GM21381 (cell line): ENCODE results near the gene UNC5C.

ENCODE experiments used
- ATAC-seq: cut with Tn5 transposase; IDR thresholded peaks from one replicate; pipeline ENCODE4 v1.9.1; 2021; ENCODE audit warnings: mild to moderate bottlenecking, moderate library complexity; ENCODE audit not compliant: unreplicated experiment

Gene UNC5C

DNA sequence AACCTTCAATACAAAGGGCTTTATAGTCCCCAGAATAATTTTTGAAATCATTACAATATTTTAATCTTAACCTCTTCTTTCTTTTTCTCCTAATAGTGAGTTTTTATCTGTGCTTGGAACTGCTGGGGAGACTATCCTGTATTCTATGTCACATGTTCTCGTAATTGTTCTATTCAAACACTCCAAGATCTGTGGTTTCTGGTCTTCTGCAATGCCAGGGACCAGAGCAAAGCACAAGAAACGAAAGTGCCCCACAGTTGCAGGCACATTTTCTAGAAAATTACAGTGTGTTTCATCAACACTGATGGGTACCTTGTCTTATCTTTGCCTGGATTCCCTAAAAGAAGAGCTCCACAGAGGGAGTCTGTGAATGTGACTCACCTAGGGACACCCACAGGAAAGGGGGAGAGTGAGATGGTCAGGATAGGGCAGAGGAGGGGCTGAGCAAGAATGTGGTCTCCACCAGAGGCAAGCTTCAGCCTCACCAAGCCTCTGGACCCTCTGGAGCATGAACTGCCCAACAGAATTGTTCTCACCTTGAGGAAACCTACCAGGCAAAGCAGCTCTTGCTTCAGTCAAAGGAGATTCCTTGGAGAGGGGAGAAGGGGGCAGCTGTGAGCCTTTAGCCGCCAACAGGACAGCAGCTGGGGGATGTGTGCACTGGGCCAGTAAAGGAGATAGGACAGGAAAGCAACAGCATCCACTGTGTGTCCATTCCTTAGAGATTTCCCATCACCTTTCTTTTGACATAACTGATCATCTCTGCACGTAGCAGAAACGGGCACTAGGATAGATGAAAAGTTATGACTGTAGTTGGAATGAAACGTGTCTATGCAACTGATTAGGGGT is 25.9 kb downstream of the UNC5C start:
- ATAC-seq, result no peak

DNA sequence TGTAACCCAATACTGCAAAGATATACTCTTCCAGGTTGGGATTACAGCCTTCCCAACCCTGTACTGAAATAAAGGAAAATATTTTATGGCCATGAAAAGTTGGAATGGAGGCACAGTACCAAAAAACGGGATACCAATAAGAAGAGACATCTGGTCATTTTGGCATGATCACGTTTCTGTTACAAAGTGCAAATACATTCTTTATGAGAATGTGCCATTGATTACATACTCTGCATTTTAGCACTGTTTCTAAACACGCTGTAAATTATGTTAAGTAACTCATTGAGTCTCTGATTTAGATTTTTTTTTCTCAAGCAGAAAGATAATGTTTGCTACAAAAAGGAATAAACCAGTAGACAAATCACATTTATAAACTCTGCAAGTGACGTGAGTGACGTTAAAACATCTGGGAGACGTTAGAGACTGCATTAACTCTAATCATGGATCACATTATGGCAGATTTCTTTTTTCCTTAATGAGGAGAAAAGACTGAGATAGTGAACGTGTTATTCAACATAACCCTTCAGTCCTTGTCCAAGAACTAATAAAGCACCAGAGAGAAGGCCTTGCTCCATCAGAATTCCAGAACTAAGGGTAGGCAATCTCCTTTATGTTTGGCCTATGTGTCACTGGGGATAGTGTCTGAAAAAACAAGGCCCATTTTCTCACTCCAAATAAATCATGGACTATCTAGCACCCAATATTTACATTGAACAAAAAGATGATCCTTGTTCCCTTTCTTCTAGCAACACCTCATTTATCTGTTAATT is 31.0 kb downstream of the UNC5C start:
- no peak for ATAC-seq

DNA sequence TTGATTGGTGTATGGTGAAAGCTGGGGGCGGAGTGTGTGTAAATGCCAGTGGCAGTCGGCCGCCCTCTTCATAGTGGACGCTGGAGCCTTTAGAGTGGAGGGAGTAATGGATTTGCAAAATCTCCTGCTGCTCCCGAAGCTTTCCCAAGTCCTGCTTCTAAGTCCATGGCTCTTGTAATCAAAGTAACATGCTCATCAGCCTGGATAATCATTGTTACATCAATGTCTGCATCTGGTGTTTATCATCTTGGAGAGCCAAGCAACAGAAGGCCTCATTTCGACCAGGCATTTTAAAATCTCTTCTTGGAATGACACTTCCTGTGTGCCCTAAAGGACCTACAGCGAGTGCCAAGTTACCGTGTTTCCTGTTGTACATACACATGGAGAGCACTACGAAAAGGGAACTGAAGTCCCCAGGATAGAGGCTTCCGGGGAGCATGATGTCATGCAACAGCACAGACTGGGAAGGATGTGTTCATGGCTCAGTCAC is 32.2 kb downstream of the UNC5C start:
- no peak for ATAC-seq

DNA sequence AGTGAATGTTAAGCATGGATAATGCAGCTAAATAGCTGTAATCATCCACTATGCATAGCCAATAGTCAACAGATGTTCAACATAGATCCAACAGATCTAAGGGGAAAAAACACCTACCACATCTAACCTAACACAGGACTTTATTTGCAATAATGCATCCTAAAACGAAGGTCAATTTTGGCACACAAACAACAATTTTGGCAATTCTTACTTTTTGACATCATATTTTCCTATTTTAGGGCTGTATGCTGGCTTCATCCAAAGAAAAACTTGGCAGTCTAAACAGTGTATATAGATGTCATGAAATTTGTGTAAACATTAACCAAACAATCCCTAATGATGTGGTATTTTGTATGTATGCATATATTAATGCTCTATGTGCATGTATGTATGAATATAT is 33.2 kb downstream of the UNC5C start:
- ATAC-seq, result no peak

DNA sequence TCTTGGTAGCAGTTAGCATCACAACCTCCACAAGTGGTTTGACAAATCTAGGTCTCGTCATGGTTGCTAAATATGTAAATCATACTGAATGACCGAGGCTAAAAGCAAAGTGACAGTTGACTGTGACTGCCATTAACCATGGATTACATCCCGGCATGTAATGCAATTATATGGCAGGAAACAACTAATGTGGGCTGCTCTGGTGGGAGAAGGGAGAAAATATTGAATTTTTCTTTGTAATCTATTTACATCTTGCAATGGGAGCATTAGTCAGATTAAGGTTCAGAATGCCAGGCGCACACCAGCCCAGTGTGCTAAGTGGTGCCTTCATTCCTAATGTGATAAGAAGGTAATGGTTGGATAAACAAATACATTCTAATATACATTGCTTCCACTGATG is 35.8 kb downstream of the UNC5C start:
- no peak for ATAC-seq

DNA sequence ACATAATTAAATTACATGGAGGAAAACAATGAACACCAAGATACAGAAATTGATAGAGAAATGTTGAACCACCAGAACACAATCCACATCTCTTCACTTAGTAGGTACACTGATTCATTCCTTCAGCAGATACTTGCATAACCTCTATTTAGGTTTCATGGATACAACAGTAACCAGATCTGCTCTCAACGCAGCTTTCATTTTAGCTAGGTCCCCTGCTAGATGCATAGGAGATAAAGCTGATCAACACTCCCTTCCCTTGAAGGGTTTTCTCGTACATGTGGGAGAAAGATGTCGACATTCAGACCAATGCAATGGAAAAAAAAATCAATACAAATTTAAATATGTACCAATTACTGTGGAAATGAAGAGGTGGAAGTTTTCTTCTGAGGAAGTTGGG is 37.3 kb downstream of the UNC5C start:
- no peak for ATAC-seq

DNA sequence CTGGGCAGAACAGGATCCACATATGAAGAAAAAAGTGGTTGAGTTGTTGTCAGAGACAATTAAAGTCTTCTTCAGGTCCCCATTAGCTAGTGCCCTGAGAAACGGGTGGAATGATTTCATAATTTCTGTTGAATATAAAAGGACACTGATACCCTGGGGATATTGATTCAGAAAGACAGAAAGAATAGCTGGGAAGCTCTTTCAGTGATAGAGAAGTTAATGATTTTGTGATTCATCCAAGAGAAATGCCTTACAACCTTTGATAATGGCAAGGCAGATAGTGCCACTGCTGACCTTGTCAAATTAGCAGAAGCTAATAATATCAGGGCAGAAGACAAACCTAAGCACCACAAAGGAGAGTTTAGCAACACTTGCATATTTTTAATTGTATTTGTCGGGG is 37.9 kb downstream of the UNC5C start:
- ATAC-seq, result no peak

DNA sequence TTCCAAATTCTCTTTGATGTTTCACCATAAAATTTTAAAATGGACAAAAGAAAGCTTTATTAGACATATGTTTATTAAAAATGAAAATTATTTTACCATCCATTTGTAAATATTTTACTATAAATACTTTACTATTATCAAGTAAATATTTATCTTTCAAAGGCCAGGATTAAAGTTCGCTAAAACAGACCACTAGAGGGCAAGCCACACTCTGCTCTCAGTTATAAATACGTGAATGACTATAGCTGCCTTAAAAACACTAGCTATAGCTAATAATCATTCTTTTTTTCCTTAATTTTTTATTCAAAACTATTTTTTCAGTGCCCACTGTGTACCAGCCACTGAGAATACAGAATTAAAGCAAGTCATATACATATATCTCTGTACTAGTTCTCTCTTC is 38.6 kb downstream of the UNC5C start:
- no peak for ATAC-seq

DNA sequence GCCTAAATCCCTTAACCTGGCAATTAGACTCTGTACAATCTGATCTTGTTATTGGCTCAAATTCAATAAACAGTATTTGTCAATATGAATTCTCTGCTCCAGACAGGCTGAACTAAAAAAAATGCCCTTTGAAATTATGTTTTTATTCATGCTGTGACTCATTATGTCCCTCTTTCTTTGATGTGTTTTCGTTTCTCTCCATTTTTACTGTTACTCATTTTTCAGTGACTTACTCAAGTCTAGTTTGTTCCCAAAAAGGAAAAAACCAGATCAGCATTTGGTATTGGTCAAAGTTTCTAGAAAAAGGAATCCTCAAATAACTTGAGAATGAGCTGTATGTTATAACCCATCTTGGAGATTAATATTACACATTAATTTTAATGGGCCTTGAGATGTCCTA is 40.4 kb downstream of the UNC5C start:
- ATAC-seq, result no peak

DNA sequence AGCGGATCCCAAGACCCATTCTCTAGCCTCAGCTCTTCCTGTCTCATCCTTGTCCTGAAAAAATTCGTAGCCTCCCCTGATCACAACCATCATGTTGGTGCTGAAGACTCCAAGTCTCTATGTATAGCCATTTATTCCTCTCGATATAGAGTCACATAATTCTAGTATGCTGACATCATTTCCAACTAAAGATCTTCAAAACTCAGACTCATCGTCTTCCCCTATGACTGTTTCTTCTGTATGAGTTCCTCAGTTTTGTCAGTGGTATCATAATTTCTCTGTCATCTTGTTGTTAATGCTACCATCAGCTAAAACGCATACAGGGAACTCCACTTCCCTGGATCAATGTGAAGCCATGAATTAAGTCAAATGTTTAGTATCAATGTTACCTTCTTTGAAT is 41.2 kb downstream of the UNC5C start:
- ATAC-seq, result no peak

DNA sequence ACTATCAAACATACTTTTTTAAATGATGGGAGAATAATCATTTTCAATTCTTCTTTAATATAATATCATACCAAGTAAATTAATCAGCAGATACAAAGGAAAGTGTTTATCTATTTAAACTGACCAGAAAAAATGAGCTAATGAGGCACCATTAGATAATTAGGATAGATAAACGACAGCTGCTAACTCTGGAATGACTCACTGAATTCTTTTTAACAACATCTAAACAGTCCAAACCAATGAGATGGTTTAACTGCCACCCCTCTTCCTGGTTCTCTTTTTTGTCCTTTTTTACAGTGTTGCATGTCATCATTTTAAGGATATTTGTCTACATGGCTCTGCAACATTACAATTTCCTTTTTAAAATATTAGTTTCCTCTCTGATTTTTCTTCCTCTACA is 41.6 kb downstream of the UNC5C start:
- no peak for ATAC-seq

DNA sequence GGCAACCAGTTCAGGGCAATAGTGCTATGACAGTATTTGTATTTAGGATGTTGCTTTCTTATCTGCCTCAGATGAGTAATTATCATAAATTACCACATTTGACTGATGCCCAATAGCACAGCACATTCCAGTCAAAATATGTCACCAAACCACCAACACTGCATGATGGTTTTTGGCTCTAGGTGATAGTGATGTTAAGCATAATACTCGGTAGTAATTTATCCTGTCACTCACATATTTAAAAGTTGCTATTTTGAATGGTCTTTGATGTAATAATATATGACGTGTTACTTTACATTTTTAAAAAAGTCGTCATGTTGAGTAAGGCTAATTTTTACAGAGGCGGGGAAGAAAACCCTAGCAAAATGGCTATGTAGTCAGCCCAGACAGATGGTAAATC is 42.5 kb downstream of the UNC5C start:
- no peak for ATAC-seq

DNA sequence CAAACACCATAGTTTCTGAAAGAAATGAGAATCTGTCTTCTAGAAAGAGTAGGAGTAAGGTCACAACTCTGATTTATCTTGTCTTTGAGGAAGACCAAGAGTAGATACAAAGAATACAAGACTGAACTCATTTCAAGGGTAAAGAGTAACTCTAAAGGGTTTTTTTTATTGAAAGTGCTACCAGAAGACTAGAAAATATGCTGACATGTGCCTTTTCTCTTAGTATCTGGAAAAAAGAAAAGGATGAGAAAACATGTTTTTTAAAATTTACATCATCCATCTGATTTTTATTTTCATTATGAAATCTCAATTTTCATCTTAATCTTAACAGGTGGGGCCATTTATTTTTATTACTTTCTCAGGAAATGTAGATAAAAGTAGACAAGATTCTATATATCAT is 43.0 kb downstream of the UNC5C start:
- no peak for ATAC-seq

DNA sequence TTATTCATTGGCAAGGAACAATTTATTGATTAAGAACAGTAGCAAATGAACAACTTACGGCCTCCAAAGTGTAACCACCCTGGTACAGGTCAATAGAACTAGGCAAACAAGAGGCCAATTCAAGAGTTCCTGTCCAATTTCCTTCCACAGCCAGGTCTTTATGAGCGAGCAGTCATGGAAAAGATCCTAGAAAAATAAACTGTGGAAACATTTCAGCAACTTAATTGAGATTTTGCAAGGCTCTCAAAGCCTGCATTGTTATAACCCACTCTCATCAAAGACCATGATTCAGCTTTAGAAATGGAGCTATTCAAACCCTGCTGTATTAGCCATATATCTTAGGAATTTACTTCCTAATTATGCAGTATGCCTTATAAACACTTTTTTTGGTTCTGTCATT is 43.6 kb downstream of the UNC5C start:
- ATAC-seq, result no peak

DNA sequence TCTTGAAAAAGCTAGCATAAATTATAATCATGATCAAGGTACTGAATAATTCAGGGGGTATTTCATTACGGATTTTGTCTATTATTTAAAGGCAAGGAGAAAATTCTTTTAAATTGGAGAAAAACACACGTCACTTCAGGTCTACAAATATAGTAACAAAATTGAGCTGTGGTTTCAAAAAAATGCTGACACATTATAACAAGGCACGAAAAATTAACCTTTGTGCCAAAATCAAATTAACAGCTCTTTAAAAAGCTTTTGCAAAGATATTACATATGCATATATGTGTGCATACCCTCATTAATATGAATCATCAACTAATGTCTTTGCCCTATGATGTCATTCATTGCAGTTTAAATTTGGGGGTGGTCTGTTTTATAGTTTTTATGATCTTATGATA is 44.3 kb downstream of the UNC5C start:
- ATAC-seq, result no peak

DNA sequence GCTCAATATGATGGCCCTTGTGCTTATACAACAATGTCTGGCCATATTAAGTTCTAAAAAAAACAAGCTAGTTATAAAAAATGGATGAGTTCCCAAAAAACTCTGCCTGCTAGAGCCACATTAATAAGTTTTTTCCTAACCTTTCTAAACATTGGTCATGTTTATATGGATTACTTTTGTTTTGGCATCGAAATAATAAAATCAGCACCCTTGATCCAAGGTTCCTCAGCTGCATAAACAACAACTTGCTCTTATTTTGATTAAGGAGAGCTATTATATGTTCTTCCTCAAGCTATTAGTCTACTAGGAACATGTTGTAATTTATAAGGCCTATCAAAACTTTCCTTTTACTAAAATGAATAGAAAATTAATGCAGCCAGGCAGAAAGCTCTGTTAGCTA is 48.4 kb downstream of the UNC5C start:
- no peak for ATAC-seq

DNA sequence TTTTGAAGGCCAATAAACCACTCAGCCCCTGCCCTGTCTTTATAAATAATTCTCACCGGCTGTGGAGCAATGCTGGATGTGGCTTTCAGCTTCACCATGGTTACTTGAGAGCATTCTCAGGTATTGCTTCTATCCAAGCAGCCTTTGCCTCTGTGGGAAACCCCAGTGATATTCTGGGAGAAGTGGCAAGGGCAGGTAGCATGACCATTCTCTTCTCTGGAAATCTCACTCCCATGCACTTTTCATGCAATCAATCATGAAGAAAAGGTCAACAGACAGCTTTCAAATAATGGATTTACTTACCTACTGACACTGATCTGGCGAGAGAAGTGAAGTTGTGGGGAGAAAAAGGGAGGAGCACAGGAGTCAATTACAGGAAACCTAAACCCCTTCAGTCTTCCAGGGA is 49.5 kb downstream of the UNC5C start:
- no peak for ATAC-seq

DNA sequence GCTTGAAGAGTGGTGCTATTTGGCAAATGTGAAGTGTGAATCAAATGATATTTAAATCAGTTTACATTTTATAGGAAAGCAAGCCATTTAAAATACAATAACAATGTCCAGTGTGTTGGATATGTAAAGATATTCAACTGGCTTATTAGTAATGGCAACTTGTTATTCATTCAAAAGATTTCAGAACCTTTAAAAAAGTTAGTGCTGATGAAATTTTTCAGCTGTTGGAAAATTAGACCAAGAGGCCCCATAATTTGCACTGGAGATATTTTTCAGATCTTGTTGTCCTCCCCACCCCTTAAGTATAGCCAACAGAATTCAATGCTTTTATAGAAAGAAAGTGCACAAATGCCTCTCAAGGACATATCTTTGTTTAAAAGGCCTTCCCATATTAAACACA is 54.6 kb downstream of the UNC5C start:
- ATAC-seq, result no peak

DNA sequence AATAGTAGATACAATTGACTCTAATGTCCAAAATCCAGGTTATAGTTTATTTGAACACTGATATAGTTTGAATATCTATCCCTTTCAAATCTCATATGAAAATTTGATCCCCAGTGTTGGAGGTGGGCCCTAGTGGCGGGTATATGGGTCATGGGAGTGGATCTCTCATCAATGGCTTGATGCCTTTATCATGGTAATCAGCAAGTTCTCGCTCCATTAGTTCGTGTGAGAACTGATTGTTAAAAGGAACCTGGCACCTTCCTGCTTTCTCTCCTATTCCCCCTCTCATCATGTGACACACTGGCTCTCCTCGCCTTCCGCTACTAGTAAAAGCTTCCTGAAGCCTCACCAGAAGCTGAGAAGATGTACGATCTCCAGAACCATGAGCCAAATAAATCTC is 70.1 kb downstream of the UNC5C start:
- ATAC-seq, result no peak

DNA sequence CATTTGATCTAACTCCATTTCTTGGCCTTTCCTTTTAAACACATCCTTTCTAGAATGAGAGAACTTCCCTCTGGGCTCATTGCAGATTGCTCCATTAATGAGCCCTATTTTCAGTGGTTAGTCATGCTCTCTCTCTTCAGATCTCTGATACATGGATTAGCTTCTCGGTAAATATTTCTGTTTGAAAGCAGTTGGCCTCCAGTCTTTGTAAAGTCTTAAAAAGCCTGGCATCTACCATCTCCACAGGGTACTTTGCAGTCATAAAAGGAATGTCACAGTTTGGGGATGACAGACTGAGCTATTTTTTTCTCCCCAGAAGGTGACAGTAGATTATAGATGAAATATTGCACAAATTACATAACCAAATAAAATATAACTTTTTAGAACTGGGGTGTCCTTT is 72.7 kb downstream of the UNC5C start:
- no peak for ATAC-seq

DNA sequence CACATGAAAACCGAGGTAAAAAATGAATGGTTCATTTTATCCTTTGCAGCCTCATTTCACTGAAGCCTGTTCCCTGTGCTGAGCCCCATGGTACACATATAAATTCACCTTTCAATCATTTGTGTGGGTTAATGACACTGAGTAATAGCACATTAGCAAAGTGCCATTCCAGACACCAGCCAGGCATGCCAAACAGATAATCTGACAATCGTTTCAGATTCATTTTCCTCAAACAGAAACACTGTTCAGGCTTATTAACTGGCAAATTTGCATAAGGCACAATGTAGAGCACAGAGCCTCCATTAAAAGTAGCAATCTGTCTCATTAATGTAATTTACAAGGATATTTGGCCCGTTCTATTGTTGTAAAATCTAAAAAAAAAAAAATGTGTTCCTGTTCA is 76.2 kb downstream of the UNC5C start:
- no peak for ATAC-seq

DNA sequence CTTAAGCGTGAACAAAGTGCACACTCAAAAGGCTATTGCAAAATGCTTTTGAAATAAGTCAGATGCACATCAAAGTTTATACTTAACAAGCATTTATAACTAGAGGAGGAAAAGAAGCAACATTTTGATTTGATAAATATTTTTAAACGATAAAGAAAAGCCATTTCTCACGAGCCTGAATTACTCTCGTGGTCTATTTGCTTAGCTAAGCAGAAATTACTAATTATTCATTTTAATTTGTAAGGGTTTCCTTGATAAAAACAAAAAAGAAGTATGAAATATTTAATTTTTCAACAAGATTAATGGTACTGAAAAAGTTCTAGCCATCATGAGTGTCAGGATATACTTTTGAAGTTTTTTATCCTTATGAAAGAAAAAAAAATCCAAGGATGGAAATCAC is 78.2 kb downstream of the UNC5C start:
- no peak for ATAC-seq
